GM18499 (cell line): ENCODE results near the gene CABP5.

ENCODE experiments used
- ATAC-seq: cut with Tn5 transposase; IDR thresholded peaks from one replicate; pipeline ENCODE4 v1.9.1; 2021; ENCODE audit warnings: moderate number of reproducible peaks; ENCODE audit not compliant: insufficient read depth, unreplicated experiment

The CABP5 gene

GRCh38 chr19:48036765-48037164 is 7.1 kb downstream of the CABP5 start:
- no peak for ATAC-seq

GRCh38 chr19:48033604-48034003 is 10.3 kb downstream of the CABP5 start:
- no peak for ATAC-seq

- no peak for ATAC-seq
Measured at GRCh38 chr19:48030073-48030472, 13.8 kb downstream of the CABP5 start.

- ATAC-seq: no peak
Measured at GRCh38 chr19:48029431-48029830, 14.4 kb downstream of the CABP5 start.

- no peak for ATAC-seq
Measured at GRCh38 chr19:48025480-48025879, 18.4 kb downstream of the CABP5 start.

GRCh38 chr19:48023518-48023917 is 20.4 kb downstream of the CABP5 start:
- ATAC-seq: no peak

- no peak for ATAC-seq
Measured at GRCh38 chr19:48023011-48023410, 20.9 kb downstream of the CABP5 start.

GRCh38 chr19:48020686-48021085 is 23.2 kb downstream of the CABP5 start:
- no peak for ATAC-seq

GRCh38 chr19:48010932-48011758 is 32.7 kb downstream of the CABP5 start:
- no peak for ATAC-seq

GRCh38 chr19:48006762-48007161 is 37.1 kb downstream of the CABP5 start:
- no peak for ATAC-seq

- ATAC-seq: no peak
Measured at GRCh38 chr19:48004236-48004635, 39.6 kb downstream of the CABP5 start.

- ATAC-seq: no peak
Measured at GRCh38 chr19:48000846-48001245, 43.0 kb downstream of the CABP5 start.

GRCh38 chr19:47998800-47999199 is 45.1 kb downstream of the CABP5 start:
- ATAC-seq: no peak

- ATAC-seq: no peak
Measured at GRCh38 chr19:47996230-47996727, 47.6 kb downstream of the CABP5 start.

GRCh38 chr19:47994209-47994802 is 49.6 kb downstream of the CABP5 start, which contains the start of gene ELSPBP1:
TSS of gene ELSPBP1 (plus strand) at chr19:47994632. CDS start at chr19:48008668, 14,036 bp downstream.
- no peak for ATAC-seq

GRCh38 chr19:47992070-47992469 is 51.8 kb downstream of the CABP5 start, which contains the start of gene BSPH1:
TSS of gene BSPH1 (minus strand) at chr19:47992170. CDS start at chr19:47992081, 89 bp downstream.
- ATAC-seq: no peak

GRCh38 chr19:47991191-47991808 is 52.6 kb downstream of the CABP5 start:
- ATAC-seq: no peak
